ENCODE results near the gene JAGN1. TPM values are rescaled to one million over a fixed set of nuclear protein-coding genes. Genes with fewer than 3 reads are reported as not detected.
"Not testable (repeated sequence)": the region's sequence is repeated elsewhere in the genome, so short reads cannot be mapped to it uniquely, and the experiment has no call there.

Gene JAGN1
- total RNA-seq, 6 experiments from 2014 or later, result 23.9 to 28.7 (median 26.5) TPM

GRCh38 chr3:9861201-9861600 lies 29.2 kb upstream of the JAGN1 start:
- Mint-ChIP-seq H3K36me3 (ENCODE audit: low read depth) (no peaks in the 10 kb centered on the region), H3K4me1 (ENCODE audit: low read depth) (peaks cover 6% of the 10 kb centered on the region), H3K9me3 (no peaks in the 10 kb centered on the region), H3K27me3 (ENCODE audit: insufficient read depth) (peaks cover 3% of the 10 kb centered on the region; the same call in 1 of the 2 replicates), H3K4me3 (no peak overlapping the region), H3K27ac (no peak overlapping the region)
- no peak for DNase-seq
- TF ChIP-seq, protein P1, sequence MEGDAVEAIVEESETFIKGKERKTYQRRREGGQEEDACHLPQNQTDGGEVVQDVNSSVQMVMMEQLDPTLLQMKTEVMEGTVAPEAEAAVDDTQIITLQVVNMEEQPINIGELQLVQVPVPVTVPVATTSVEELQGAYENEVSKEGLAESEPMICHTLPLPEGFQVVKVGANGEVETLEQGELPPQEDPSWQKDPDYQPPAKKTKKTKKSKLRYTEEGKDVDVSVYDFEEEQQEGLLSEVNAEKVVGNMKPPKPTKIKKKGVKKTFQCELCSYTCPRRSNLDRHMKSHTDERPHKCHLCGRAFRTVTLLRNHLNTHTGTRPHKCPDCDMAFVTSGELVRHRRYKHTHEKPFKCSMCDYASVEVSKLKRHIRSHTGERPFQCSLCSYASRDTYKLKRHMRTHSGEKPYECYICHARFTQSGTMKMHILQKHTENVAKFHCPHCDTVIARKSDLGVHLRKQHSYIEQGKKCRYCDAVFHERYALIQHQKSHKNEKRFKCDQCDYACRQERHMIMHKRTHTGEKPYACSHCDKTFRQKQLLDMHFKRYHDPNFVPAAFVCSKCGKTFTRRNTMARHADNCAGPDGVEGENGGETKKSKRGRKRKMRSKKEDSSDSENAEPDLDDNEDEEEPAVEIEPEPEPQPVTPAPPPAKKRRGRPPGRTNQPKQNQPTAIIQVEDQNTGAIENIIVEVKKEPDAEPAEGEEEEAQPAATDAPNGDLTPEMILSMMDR (IDR thresholded peaks at IDR 0.05), result no peak

GRCh38 chr3:9861626-9862130 lies 28.7 kb upstream of the JAGN1 start:
- H3K27ac Mint-ChIP-seq, result no peak overlapping the region
- peaks cover 2% of the 10 kb centered on the region; the same call in 1 of the 2 replicates for H3K27me3 Mint-ChIP-seq (ENCODE audit: insufficient read depth)
- DNase-seq, result no peak
- TF ChIP-seq, protein P1 (IDR thresholded peaks at IDR 0.05), result no peak
- no peaks in the 10 kb centered on the region for H3K9me3 Mint-ChIP-seq
- peaks cover 6% of the 10 kb centered on the region for H3K4me1 Mint-ChIP-seq (ENCODE audit: low read depth)
- H3K4me3 Mint-ChIP-seq, result no peak overlapping the region
- no peaks in the 10 kb centered on the region for H3K36me3 Mint-ChIP-seq (ENCODE audit: low read depth)

GRCh38 chr3:9862391-9863057 lies 27.9 kb upstream of the JAGN1 start:
- Mint-ChIP-seq H3K4me3 (no peak overlapping the region), H3K36me3 (ENCODE audit: low read depth) (no peaks in the 10 kb centered on the region), H3K27ac (no peak overlapping the region), H3K4me1 (ENCODE audit: low read depth) (peaks cover 6% of the 10 kb centered on the region), H3K9me3 (no peaks in the 10 kb centered on the region), H3K27me3 (ENCODE audit: insufficient read depth) (no peaks in the 10 kb centered on the region)
- DNase-seq, result peak; percentile 31
- TF ChIP-seq, protein P1 (IDR thresholded peaks at IDR 0.05), result peak; percentile 72

GRCh38 chr3:9863058-9863772 lies 27.2 kb upstream of the JAGN1 start:
- H3K9me3 Mint-ChIP-seq, result no peaks in the 10 kb centered on the region
- no peak overlapping the region for H3K4me3 Mint-ChIP-seq
- H3K4me1 Mint-ChIP-seq (ENCODE audit: low read depth), result peaks cover 6% of the 10 kb centered on the region

DNA sequence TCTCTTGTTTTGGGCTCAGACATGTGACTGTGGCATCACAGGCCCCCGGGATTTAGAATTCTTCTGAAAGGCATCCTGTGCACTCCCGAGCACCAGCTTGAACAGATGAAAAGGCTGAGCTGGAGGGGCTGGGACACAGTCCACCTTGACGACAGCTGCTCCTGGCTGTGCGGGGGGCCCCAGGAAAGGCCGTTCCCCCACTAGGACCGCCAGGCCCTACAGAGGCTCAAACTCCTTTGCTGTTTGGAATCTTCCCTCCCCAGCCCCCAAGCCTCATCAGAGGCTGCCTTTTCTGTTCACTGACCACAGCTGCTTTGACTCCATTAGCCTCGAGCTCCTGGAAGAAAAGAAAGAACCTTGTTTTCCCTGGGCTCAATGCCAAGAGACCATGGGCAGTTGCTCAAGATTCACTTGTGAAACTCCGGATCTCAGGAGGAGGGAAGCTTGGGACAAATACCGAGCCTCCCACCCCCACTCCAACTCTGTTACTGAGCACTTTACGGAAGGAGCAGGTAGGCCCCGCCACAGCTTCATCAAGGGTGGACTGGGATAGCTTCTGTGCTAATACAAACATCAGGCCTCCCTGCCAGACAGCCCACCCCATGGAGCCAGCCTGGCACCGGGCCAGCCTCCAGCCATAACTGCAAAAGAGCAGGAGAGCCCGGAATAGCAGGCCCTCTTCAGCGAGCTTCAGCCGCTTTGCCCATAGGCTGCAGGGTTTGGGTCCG lies 26.0 kb upstream of the JAGN1 start:
- TF ChIP-seq, protein P1 (IDR thresholded peaks at IDR 0.05), result no peak
- H3K4me3 Mint-ChIP-seq, result no peak overlapping the region
- no peaks in the 10 kb centered on the region for H3K9me3 Mint-ChIP-seq
- no peaks in the 10 kb centered on the region for H3K36me3 Mint-ChIP-seq (ENCODE audit: low read depth)
- peak; percentile 34 for DNase-seq
- H3K27ac Mint-ChIP-seq, result peak overlapping the region; percentile 38; the same call in 1 of the 2 replicates
- H3K27me3 Mint-ChIP-seq (ENCODE audit: insufficient read depth), result no peaks in the 10 kb centered on the region
- peaks cover 6% of the 10 kb centered on the region for H3K4me1 Mint-ChIP-seq (ENCODE audit: low read depth)

More at GRCh38 chr3:9863058-9863772, 27.2 kb upstream of the JAGN1 start:
- no peak overlapping the region for H3K27ac Mint-ChIP-seq
- H3K36me3 Mint-ChIP-seq (ENCODE audit: low read depth), result no peaks in the 10 kb centered on the region
- TF ChIP-seq, protein P1 (IDR thresholded peaks at IDR 0.05), result no peak
- no peak for DNase-seq
- H3K27me3 Mint-ChIP-seq (ENCODE audit: insufficient read depth), result no peaks in the 10 kb centered on the region

DNA sequence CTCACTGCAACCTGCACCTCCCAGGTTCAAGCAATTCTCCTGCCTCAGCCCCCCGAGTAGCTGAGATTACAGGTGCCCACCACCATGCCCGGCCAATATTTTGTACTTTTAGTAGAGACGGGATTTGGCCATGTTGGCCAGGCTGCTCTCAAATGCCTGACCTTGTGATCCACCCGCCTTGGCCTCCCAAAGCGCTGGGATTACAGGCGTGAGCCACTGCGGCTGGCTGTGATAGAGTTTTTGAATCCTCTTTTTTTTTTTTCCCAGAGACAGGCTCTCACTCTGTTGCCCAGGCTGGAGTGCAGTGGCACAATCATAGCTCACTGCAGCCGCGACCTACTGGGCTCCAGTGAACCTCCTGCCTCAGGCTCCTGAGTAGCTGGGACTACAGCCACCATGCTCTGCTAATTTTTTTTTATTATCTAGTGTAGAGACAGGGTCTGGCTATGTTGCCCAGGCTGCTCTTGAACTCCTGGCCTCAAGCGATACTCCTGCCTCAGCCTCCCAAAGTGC lies 25.2 kb upstream of the JAGN1 start:
- not testable (repeated sequence) for H3K27me3 Mint-ChIP-seq (ENCODE audit: insufficient read depth); H3K4me3 Mint-ChIP-seq; H3K36me3 Mint-ChIP-seq (ENCODE audit: low read depth); H3K9me3 Mint-ChIP-seq; H3K4me1 Mint-ChIP-seq (ENCODE audit: low read depth); DNase-seq; H3K27ac Mint-ChIP-seq

All from HFFc6 (cell line).